AG04450 (cell line): ENCODE data around the gene MAG. TPM values are rescaled to one million over a fixed set of nuclear protein-coding genes. Genes with fewer than 3 reads are reported as not detected.

Experiments
- CTCF ChIA-PET: fragments of 300-600, 350-600 bp; formaldehyde crosslinking; extraction: SDS; loops from one replicate; lab custom pipeline; 2022; ENCODE audit warnings: antibody characterized with exemption, inconsistent platforms; lab: Charles Lee
- POLR2A ChIA-PET: fragments of 350-600 bp; formaldehyde crosslinking; extraction: SDS; loops from one replicate; lab custom pipeline; 2021; ENCODE audit warnings: antibody characterized with exemption, inconsistent platforms; lab: Yijun Ruan, JAX
- DNase-seq: peaks from one replicate; pipeline ENCODE4 v3.0.0-alpha.2; 2011; ENCODE audit warnings: low read depth, low spot score
- H3K27ac ChIP-seq: one replicate; pipeline ENCODE4 v1.5.1; 2012; ENCODE audit warnings: low read depth, low read length, control low read depth
- H3K27me3 ChIP-seq: one replicate; pipeline ENCODE4 v1.6.0; 2012; ENCODE audit warnings: low read length; ENCODE audit not compliant: control insufficient read depth, insufficient read depth
- H3K4me3 ChIP-seq: 2 replicates; pipeline ENCODE4 v1.5.1; 2011; ENCODE audit warnings: mild to moderate bottlenecking, low read depth, low read length, control low read depth
- H3K9me3 ChIP-seq: 2 replicates; pipeline ENCODE4 v1.5.1; 2012; ENCODE audit warnings: low read length; ENCODE audit not compliant: control insufficient read depth, insufficient read depth
- polyA plus RNA-seq: library from polyadenylated mRNA; depleted of rRNA; stranded (reverse); fragments of >200 nt; gene quantifications from 2 replicates; pipeline ENCODE4 v1.2.3, GENCODE V29; 2011
- TF ChIP-seq, protein P1 (sequence below): IDR thresholded peaks from 2 replicates; pipeline ENCODE4 v1.5.1; 2011; ENCODE audit warnings: low read depth, low read length, control low read depth, inconsistent platforms

MAG gene
- polyA plus RNA-seq, 1 experiment = not detected

DNA sequence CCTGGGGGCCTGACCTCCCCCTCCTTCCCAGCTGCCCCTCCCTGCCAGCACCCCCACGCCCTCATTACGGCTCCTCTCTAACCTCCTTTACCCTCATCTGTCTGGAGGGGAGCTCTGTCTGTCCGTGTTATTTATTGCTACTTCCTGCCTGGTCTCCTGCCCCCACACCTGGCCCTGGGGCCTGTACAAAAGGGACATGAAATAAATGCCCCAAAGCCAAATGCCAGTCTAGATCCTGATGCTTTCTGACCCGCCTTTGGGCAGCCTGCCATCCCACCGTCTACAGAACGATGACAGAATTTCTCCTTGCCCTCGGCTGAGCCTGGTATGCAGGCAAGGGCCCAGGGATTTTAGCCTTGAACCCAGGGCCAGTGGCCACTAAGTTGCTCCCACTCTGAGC is 21.6 kb downstream of the MAG start:
- no peak for DNase-seq
- H3K27ac ChIP-seq = no peak overlapping the region
- H3K9me3 ChIP-seq = peaks cover 4% of the 10 kb centered on the region; the same call in 1 of the 2 replicates
- H3K4me3 ChIP-seq = no peak overlapping the region
- ChIA-PET POLR2A (no interaction called here), CTCF (interaction anchor here (0.6 kb wide), 1 partner anchor 316 kb away, joined by 3 read pairs; no protein-coding TSS in a partner anchor)
- peaks cover 2% of the 10 kb centered on the region for H3K27me3 ChIP-seq
- TF ChIP-seq, protein P1, sequence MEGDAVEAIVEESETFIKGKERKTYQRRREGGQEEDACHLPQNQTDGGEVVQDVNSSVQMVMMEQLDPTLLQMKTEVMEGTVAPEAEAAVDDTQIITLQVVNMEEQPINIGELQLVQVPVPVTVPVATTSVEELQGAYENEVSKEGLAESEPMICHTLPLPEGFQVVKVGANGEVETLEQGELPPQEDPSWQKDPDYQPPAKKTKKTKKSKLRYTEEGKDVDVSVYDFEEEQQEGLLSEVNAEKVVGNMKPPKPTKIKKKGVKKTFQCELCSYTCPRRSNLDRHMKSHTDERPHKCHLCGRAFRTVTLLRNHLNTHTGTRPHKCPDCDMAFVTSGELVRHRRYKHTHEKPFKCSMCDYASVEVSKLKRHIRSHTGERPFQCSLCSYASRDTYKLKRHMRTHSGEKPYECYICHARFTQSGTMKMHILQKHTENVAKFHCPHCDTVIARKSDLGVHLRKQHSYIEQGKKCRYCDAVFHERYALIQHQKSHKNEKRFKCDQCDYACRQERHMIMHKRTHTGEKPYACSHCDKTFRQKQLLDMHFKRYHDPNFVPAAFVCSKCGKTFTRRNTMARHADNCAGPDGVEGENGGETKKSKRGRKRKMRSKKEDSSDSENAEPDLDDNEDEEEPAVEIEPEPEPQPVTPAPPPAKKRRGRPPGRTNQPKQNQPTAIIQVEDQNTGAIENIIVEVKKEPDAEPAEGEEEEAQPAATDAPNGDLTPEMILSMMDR = no peak

DNA sequence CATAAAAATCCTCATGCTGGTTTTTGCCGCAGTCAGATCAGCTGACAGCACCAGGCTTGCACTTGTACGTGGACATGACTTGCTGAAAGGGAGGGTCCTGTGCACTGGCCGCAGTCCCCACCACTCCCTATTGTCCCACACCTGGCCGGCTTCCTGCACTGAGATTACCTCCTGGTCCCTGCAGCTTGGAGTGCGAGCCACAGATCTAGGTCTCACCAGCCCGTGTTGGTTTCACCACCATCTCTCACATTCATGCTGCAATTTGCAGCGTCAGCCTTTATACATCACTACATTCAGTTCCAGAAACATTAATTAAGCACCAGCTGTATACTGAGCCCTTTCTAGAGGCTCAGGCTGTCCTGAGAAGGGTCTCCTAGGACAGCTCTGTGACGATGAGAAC is 22.1 kb downstream of the MAG start:
- TF ChIP-seq, protein P1 = no peak
- Histone ChIP-seq H3K27me3 (peaks cover 2% of the 10 kb centered on the region), H3K4me3 (no peak overlapping the region), H3K9me3 (peaks cover 4% of the 10 kb centered on the region; the same call in 1 of the 2 replicates), H3K27ac (no peak overlapping the region)
- ChIA-PET POLR2A (no interaction called here), CTCF (interaction anchor here (0.6 kb wide), 1 partner anchor 316 kb away, joined by 3 read pairs; no protein-coding TSS in a partner anchor)
- no peak for DNase-seq

DNA sequence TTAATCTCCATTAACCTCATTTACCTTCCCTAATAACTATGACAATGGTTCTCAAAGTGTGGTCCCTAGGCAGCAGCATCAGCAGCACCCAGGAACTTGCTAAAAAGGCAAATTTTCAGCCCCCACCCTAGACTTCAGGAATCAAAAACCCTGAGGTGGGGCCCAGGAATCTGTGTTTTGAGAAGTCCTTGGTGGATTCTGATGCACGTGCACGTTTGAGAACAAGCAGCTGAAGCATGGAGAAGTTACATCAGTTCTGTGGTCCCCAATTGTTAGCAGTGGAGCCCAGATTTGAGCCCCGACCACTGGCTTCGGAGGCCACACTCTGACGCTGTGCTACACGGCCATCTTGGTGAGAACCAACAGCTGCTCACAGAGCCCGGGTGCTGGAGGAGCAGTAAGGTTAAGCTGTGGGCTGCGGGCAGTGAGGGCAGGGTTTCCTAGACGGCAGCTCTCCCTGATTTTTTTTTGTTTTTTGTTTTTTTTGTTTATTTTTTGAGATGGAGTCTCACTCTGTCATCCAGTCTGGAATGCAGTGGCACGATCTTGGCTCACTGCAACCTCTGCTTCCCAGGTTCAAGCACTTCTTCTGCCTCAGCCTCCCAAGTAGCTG is 23.0 kb downstream of the MAG start:
- Histone ChIP-seq H3K27me3 (peaks cover 2% of the 10 kb centered on the region), H3K4me3 (no peak overlapping the region), H3K27ac (no peak overlapping the region), H3K9me3 (peaks cover under 1% of the 10 kb centered on the region; the same call in 1 of the 2 replicates)
- TF ChIP-seq, protein P1 = no peak
- DNase-seq = no peak
- CTCF ChIA-PET = no interaction called here
- POLR2A ChIA-PET = no interaction called here

DNA sequence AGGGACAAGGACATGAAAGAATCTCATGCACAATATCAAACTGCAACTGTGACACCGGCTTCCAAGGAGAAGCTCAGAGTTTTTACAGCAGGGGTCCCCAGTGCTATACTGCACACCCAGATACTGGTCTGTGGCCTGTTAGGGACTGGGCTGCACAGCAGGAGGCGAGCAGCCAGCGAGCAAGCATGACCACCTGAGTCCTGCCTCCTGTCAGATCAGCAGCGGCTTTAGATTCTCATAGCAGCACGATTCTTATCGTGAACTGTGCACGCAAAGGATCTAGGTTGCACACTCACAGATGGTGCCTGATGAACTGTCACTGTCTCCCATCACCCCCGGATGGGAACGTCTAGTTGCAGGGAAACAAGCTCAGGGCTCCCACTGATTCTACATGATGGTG is 23.9 kb downstream of the MAG start:
- H3K27ac ChIP-seq = no peak overlapping the region
- no peak for DNase-seq
- no peaks in the 10 kb centered on the region for H3K9me3 ChIP-seq
- H3K27me3 ChIP-seq = no peaks in the 10 kb centered on the region
- ChIA-PET CTCF (no interaction called here), POLR2A (no interaction called here)
- TF ChIP-seq, protein P1 = no peak
- H3K4me3 ChIP-seq = no peak overlapping the region

DNA sequence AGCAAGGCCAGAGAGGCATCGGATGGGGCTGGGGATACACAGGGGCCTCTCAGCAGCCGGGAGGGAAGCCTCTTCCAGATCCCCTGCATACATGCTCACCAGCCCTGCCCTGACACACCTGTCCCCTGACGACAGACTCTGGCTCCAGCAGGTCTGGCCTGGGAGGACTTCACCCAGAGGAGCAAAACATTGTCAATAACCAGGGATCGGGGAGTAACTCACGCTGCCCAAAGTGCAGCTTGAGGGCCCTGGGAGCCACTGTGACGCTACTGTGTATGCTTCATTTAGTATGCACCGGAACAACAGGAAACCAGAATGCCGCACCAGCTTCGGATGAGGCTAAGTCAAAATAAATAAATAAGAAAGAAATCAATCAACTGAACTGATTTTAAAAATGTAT is 24.6 kb downstream of the MAG start:
- Histone ChIP-seq H3K9me3 (0 out of 2 replicates have a peak, but pooled peaks cover under 1% of the 10 kb centered on the region), H3K27me3 (no peaks in the 10 kb centered on the region), H3K4me3 (no peak overlapping the region), H3K27ac (no peak overlapping the region)
- TF ChIP-seq, protein P1 = no peak
- ChIA-PET POLR2A (no interaction called here), CTCF (no interaction called here)
- DNase-seq = no peak
